NCI-H524 treated with DMSO at 0.1 percent for 48 hours (cell line): Measurements from ENCODE around the gene PDE8B.
"Not testable (repeated sequence)": the region's sequence is repeated elsewhere in the genome, so short reads cannot be mapped to it uniquely, and the experiment has no call there.

Experiments used
- DNase-seq: peaks from one replicate; lab custom pipeline; 2025; lab: John Stamatoyannopoulos, UW

The PDE8B gene

GRCh38 chr5:77437194-77437593 lies 226.7 kb downstream of the PDE8B start:
- no peak for DNase-seq

- no peak for DNase-seq
These were observed 227.6 kb downstream of the PDE8B start for GRCh38 chr5:77438071-77438470.

- DNase-seq: no peak
These were observed 233.2 kb downstream of the PDE8B start for GRCh38 chr5:77443670-77444069.

GRCh38 chr5:77444356-77444755 lies 233.9 kb downstream of the PDE8B start:
- DNase-seq: no peak

DNA sequence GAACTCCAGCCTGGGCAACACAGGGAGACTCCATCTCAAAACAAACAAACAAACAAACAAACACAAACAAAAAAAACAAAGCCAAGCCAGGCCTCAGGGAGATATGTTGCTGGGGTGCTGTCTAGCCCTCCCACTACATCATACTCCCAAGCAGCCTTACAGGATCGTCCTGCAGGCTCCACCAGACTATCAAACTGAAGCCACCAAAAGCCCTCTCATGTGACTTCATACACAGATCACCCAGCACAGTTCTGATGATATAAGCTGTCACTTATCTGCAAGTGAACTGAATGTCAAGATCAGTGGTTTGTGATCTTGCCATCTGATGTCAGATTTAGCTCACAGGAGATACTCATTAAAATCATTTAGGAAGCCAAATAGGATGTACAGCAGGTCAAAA lies 238.4 kb downstream of the PDE8B start:
- DNase-seq: no peak

- no peak for DNase-seq
These were observed 238.8 kb downstream of the PDE8B start for GRCh38 chr5:77449277-77449676.

DNA sequence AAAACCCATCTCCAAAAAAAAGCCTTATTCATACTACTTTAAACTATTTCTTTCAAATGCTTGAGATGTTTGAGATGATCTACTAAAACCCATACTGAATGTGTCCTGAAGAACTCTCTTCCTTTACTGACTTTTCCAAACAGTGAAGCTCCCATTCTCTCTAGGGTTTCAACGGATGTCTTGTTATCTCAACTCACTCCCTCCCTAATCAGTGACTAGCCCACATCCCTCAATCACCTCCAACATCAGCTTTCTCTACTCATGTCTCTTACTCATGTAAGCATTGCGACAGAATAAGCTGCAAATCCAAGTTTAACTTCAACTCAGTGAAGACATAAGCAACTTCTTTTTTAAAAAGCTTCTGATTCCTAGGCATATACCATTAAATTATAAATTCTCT lies 239.5 kb downstream of the PDE8B start:
- no peak for DNase-seq

- no peak for DNase-seq
These were observed 241.9 kb downstream of the PDE8B start for GRCh38 chr5:77452351-77452750.

- DNase-seq: no peak
These were observed 243.6 kb downstream of the PDE8B start for GRCh38 chr5:77454123-77454522.

GRCh38 chr5:77461287-77461686 lies 250.8 kb downstream of the PDE8B start:
- DNase-seq: no peak

GRCh38 chr5:77463905-77464304 lies 253.4 kb downstream of the PDE8B start:
- DNase-seq: no peak

DNA sequence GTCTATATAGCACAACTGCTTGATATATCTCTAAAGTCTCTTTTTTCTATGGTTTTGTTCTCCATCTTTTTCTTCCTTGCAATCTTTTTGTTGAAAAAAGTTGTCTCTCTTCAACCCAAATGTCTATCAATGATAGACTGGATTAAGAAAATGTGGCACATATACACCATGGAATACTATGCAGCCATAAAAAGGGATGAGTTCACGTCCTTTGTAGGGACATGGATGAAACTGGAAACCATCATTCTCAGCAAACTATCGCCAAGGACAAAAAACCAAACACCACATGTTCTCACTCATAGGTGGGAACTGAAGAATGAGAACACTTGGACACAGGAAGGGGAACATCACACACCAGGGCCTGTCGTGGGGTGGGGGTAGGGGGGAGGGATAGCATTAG lies 258.4 kb downstream of the PDE8B start:
- DNase-seq: not testable (repeated sequence)

- DNase-seq: not testable (repeated sequence)
These were observed 264.6 kb downstream of the PDE8B start for GRCh38 chr5:77475041-77475440.
